Activated CD4-positive, alpha-beta T cell treated with anti-CD3 and anti-CD28 coated beads, Interleukin-2, amount 10 ng/mL, durations not matched to agents 24 days and 14 days (primary cell): ENCODE data around the gene CLASRP. TPM values are rescaled to one million over a fixed set of nuclear protein-coding genes. Genes with fewer than 3 reads are reported as not detected.

Source experiments
- DNase-seq: peaks from one replicate; pipeline ENCODE4 v3.0.0; 2022
- H3K27ac Mint-ChIP-seq: one replicate; pipeline ENCODE4 v1.8.0; 2022; ENCODE audit warnings: mild to moderate bottlenecking, mixed read lengths
- H3K27me3 Mint-ChIP-seq: one replicate; pipeline ENCODE4 v1.8.0; 2022; ENCODE audit warnings: mixed read lengths
- H3K36me3 Mint-ChIP-seq: one replicate; pipeline ENCODE4 v1.8.0; 2022; ENCODE audit warnings: low read depth, mild to moderate bottlenecking, mixed read lengths
- H3K4me1 Mint-ChIP-seq: one replicate; pipeline ENCODE4 v1.8.0; 2021; ENCODE audit warnings: mixed read lengths
- H3K4me3 Mint-ChIP-seq: one replicate; pipeline ENCODE4 v1.8.0; 2022; ENCODE audit warnings: mild to moderate bottlenecking, moderate library complexity, mixed read lengths
- H3K9me3 Mint-ChIP-seq: one replicate; pipeline ENCODE4 v1.8.0; 2021; ENCODE audit warnings: mixed read lengths
- intact Hi-C: fragments of 100-400 bp; cut with micrococcal nuclease; formaldehyde crosslinking; loops from one replicate; pipeline ENCODE4 v1.15.1; 2023
- total RNA-seq: library from RNA; stranded (reverse); gene quantifications from 2 replicates; pipeline ENCODE4 v1.2.3, GENCODE V29; 2022

CLASRP gene
- total RNA-seq, 1 donor from 2014 or later = 111 TPM

DNA sequence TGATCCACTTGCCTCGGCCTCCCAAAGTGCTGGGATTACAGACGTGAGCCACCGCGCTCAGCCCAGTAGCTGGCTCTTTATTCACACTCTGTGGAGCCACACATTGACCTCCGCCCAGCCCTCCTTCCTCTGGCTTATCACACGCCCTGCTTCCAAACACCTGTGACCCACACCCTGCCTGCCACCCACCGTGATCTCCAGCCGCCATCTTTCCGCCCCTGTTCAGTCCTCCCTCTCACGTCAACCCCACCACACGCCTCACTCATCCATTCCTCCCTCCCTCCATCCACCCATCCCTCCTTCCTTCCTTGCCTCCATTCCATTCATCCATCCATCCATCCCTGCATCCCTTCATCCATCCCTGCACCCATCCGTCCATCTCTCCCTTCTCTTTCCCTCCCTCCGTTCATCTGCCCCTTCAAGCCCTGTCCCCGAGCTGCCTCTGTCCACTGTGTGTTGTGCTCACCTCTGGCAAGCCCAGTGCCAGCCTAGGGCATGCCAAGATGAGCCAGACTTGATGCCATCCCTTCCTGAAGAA is 19.8 kb downstream of the CLASRP start:
- H3K36me3 Mint-ChIP-seq = peaks cover 64% of the 10 kb centered on the region
- no peaks in the 10 kb centered on the region for H3K9me3 Mint-ChIP-seq
- no peak overlapping the region for H3K4me3 Mint-ChIP-seq
- DNase-seq = no peak
- no peak overlapping the region for H3K27ac Mint-ChIP-seq
- intact Hi-C loops = loop anchor here (1.0 to 2.0 kb wide), 2 partner anchors 20 to 69 kb away; partner anchors contain the start of gene CLASRP
- no peaks in the 10 kb centered on the region for H3K27me3 Mint-ChIP-seq
- H3K4me1 Mint-ChIP-seq = peaks cover 4% of the 10 kb centered on the region

DNA sequence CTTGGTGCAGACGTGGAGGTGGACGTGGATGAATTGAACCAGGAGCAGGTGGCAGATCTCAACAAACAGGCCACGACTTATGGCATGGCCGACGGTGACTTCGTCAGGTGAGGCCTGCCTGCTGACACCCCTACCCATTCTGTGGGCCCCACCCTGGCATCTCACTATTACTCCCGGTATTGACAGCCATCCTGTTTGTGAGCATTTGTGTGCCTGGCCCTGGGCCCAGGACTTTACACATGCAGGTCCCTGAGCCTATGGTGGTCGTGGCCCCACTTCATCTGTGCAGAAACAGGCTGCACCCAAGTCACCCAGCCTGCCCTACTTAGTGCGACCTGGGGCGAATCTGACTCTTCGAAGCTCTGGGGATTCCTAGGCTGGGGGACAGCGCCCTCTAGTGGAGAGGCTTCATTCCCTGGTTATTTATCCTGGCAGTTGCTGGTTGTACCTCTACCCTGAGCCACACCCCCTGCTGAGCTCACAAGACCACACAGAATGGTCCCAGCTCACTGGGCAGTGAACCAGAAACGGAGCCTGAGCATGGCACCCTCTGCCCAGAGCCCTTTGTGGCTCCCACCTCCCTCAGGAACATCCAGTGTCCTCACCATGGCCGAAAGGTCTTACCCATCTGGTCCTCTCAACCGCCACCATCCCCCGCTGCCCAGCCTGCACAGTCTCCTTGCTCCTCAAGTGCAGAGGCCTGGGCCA is 20.6 kb downstream of the CLASRP start:
- intact Hi-C loops = loop anchor here (1.0 to 2.0 kb wide), 2 partner anchors 21 to 70 kb away; partner anchors contain the start of gene CLASRP
- Mint-ChIP-seq H3K4me3 (no peak overlapping the region), H3K27ac (no peak overlapping the region), H3K36me3 (peaks cover 61% of the 10 kb centered on the region), H3K4me1 (peaks cover 4% of the 10 kb centered on the region), H3K27me3 (no peaks in the 10 kb centered on the region), H3K9me3 (no peaks in the 10 kb centered on the region)
- DNase-seq = peak; percentile 95

DNA sequence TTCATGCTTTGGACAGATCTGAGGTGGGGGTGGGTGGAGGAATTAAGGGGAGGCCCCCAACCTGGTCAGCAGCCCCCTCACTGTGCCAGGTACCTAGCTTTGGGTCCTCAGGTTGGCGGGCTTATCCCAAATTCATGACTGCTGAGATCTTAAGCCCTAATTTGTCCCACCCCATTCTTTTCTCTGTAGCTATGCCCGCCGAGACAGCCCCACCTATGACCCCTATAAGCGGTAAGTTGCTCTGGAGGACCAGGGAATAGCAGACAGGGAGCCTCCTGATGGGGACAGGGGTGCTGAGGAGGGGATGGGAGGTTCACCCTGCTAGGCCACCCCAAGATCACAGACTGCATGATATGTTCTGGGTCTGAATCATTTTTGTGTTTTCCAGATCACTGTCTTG is 23.1 kb downstream of the CLASRP start:
- no peak for DNase-seq
- Mint-ChIP-seq H3K27me3 (no peaks in the 10 kb centered on the region), H3K36me3 (peaks cover 61% of the 10 kb centered on the region), H3K4me1 (peaks cover 4% of the 10 kb centered on the region), H3K27ac (no peak overlapping the region), H3K4me3 (no peak overlapping the region), H3K9me3 (no peaks in the 10 kb centered on the region)
- intact Hi-C loops = no loop called here

DNA sequence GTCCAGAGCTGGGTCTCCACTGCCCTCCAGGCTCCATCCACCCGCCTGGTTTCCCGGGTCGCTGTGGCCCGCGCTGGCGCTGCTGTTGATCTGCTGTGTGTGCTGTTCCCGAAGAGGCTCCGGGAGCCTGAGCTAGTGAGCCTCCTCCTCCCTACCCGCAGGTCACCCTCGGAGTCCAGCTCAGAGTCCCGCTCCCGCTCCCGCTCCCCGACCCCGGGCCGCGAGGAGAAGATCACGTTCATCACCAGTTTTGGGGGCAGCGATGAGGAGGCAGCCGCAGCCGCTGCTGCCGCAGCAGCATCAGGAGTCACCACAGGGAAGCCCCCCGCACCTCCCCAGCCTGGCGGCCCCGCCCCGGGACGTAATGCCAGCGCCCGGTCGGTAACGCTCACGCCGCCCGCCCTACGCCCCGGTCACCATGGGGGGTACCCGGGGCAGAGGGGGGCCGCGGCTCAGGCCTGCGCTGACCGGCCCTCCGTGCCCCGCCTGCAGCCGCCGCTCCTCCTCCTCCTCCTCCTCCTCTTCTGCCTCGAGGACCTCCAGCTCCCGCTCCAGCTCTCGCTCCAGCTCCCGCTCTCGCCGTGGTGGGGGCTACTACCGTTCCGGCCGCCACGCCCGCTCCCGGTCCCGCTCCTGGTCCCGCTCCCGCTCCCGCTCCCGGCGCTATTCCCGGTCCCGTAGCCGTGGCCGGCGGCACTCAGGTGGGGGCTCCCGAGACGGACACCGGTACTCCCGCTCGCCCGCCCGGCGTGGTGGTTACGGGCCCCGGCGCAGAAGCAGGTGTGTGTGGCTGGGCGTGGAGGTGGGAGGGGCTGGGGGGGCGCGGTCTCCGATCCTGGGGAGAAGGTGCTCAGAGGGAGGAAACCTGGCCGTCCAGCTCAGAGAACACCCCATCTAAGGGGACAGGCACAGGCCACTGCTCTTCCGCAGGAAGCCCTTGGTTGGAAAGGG is 25.3 kb downstream of the CLASRP start:
- intact Hi-C loops = no loop called here
- Mint-ChIP-seq H3K27me3 (no peaks in the 10 kb centered on the region), H3K4me1 (peaks cover 4% of the 10 kb centered on the region), H3K27ac (no peak overlapping the region), H3K36me3 (peaks cover 51% of the 10 kb centered on the region), H3K9me3 (no peaks in the 10 kb centered on the region), H3K4me3 (no peak overlapping the region)
- no peak for DNase-seq

DNA sequence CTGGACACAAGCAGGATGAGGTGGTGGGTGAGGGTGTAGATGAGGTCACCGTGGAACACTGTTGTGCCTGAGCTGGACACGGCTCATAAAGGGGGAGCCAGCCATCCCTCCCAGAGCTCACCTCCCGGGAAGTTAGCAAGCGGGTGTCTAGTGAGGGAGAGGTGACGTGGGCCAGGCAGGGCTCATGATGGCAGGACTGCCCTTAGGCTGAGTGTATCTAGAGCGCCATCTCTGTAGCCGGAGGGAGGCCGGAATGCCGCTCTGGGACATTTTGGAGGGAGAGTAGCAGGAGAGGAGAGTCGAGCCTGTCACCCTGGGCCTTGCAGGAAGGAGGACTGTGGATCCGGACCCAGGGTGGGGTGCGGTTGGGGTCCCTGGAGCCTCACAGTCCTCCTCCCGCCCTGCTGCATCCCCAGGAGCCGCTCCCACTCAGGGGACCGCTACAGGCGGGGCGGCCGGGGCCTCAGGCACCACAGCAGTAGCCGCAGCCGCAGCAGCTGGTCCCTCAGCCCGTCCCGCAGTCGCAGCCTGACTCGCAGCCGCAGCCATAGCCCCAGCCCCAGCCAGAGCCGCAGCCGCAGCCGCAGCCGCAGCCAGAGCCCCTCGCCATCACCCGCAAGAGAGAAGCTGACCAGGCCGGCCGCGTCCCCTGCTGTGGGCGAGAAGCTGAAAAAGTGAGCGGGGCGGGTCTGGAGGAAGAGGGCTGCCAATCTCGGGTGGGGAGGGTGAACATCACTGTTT is 28.2 kb downstream of the CLASRP start:
- Mint-ChIP-seq H3K27me3 (no peaks in the 10 kb centered on the region), H3K4me3 (no peak overlapping the region), H3K27ac (no peak overlapping the region), H3K4me1 (no peaks in the 10 kb centered on the region), H3K9me3 (no peaks in the 10 kb centered on the region), H3K36me3 (peaks cover 43% of the 10 kb centered on the region)
- intact Hi-C loops = no loop called here
- DNase-seq = no peak

DNA sequence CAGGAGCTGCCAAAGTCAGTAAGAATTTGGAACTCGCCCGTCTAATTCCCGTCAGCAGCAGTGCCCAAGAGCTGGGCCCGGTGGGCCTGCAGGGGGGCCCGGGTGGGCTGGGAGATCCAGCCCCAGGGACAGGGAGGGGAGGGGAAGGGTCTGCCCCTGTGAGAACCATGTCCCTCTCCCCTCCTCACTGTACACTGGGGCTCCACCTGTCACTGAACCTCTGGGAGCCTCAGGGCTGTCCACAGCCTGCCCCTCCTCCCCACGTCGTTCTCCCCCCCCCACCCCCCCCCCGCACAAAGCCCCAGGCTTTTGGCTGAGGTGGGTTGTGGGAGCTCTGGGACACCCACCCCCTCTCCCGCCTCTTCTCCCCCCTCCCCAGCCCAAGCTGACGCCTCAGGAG is 29.2 kb downstream of the CLASRP start:
- no peaks in the 10 kb centered on the region for H3K9me3 Mint-ChIP-seq
- peaks cover 40% of the 10 kb centered on the region for H3K36me3 Mint-ChIP-seq
- no peak for DNase-seq
- no peak overlapping the region for H3K27ac Mint-ChIP-seq
- no peaks in the 10 kb centered on the region for H3K4me1 Mint-ChIP-seq
- H3K4me3 Mint-ChIP-seq = no peak overlapping the region
- no peaks in the 10 kb centered on the region for H3K27me3 Mint-ChIP-seq
- intact Hi-C loops = no loop called here

DNA sequence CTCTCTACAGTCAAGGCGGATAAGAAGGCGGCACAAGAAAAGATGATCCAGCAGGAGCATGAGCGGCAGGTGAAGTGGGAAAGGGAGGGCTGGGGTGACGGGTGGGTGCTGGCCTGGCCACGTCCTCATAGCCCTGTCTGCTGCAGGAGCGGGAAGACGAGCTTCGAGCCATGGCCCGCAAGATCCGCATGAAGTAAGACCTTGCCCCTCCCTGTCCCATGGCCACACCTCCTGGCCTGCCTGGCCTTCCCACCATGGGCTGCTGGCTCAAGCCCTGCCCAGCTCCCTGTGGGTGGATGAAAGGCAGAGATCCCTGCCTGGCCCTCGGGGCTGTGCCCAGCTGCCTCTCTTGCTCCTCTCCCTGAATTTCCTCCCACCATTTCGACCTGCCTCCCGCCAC is 30.2 kb downstream of the CLASRP start:
- intact Hi-C loops = no loop called here
- Mint-ChIP-seq H3K27me3 (no peaks in the 10 kb centered on the region), H3K4me3 (no peak overlapping the region), H3K36me3 (peaks cover 34% of the 10 kb centered on the region), H3K9me3 (no peaks in the 10 kb centered on the region), H3K27ac (no peak overlapping the region), H3K4me1 (no peaks in the 10 kb centered on the region)
- no peak for DNase-seq

DNA sequence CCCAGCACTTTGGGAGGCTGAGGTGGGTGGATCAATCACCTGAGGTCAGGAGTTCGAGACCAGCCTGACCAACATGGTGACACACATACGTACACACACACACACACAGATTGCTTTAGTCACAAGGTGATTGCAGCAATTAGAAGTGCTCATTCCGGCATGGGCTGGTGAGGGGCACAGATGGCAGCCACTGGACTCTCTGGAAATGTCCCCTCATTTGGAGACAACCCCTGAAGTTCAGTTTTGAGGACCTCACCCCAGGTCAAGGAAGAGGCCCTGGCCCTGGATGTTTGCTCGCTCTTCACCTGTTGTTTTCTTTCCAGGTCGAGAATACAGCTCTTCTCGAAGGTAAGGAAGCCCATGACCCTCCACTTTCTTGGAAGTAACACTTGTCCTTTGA is 31.4 kb downstream of the CLASRP start:
- no peaks in the 10 kb centered on the region for H3K4me1 Mint-ChIP-seq
- H3K27ac Mint-ChIP-seq = no peak overlapping the region
- no peak overlapping the region for H3K4me3 Mint-ChIP-seq
- no peak for DNase-seq
- no peaks in the 10 kb centered on the region for H3K9me3 Mint-ChIP-seq
- intact Hi-C loops = no loop called here
- H3K27me3 Mint-ChIP-seq = no peaks in the 10 kb centered on the region
- H3K36me3 Mint-ChIP-seq = peaks cover 28% of the 10 kb centered on the region

DNA sequence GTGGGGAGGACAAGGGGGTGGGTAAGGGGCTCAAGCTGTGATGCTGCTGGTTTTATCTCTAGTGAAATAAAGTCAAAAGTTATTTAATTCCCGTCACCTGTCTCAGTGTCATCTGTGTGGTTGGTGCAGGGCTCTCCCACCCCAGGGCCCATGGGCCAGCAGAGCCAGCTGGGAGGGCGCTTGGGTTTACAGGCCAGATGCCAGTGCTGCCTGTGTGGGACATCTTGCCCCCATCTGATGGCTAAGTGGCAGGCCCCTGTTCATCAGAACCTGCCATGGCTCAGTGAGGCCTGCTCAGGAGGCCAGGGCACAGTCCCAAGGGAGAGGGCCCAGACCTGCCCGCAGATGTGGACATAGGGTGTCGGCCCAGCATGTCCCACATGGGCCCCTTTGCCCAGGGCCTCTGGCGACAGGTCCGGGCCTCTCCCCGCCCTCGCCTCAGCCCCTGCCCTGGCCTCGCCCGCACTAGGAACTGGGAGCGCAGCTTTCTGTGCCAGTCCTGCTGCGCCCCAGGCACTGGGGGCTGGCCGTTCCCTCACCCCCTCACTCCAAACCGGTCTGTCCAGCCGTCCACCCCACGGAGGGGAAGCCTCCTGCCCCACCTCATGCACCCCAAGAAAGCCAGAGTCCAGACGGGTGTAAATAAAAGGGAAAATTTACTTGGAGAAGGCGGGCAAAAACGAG is 32.2 kb downstream of the CLASRP start:
- DNase-seq = no peak
- no peaks in the 10 kb centered on the region for H3K9me3 Mint-ChIP-seq
- peaks cover 24% of the 10 kb centered on the region for H3K36me3 Mint-ChIP-seq
- no peaks in the 10 kb centered on the region for H3K27me3 Mint-ChIP-seq
- H3K27ac Mint-ChIP-seq = no peak overlapping the region
- intact Hi-C loops = no loop called here
- no peak overlapping the region for H3K4me3 Mint-ChIP-seq
- H3K4me1 Mint-ChIP-seq = no peaks in the 10 kb centered on the region

DNA sequence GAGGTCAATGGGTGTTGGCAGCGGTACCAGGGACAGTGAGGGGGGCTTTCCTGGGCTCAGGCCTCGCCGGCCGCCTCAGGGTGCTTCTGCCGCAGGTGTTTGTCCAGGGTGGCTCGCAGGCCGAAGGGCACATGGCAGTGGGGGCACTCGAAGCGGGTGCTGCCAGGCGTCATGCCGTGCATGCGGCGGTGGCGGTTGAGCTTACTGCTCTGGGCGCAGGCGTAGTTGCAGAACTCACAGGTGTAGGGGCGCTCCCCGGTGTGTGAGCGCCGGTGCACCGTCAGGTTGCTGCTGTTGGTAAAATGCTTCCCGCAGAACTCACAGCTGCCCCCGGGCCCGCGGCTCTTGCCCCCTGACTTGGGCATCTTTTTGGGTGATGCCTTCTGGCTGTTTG is 32.7 kb downstream of the CLASRP start:
- H3K27ac Mint-ChIP-seq = no peak overlapping the region
- intact Hi-C loops = no loop called here
- no peak for DNase-seq
- no peak overlapping the region for H3K4me3 Mint-ChIP-seq
- peaks cover 24% of the 10 kb centered on the region for H3K36me3 Mint-ChIP-seq
- no peaks in the 10 kb centered on the region for H3K9me3 Mint-ChIP-seq
- peaks cover 1% of the 10 kb centered on the region for H3K4me1 Mint-ChIP-seq
- H3K27me3 Mint-ChIP-seq = no peaks in the 10 kb centered on the region

DNA sequence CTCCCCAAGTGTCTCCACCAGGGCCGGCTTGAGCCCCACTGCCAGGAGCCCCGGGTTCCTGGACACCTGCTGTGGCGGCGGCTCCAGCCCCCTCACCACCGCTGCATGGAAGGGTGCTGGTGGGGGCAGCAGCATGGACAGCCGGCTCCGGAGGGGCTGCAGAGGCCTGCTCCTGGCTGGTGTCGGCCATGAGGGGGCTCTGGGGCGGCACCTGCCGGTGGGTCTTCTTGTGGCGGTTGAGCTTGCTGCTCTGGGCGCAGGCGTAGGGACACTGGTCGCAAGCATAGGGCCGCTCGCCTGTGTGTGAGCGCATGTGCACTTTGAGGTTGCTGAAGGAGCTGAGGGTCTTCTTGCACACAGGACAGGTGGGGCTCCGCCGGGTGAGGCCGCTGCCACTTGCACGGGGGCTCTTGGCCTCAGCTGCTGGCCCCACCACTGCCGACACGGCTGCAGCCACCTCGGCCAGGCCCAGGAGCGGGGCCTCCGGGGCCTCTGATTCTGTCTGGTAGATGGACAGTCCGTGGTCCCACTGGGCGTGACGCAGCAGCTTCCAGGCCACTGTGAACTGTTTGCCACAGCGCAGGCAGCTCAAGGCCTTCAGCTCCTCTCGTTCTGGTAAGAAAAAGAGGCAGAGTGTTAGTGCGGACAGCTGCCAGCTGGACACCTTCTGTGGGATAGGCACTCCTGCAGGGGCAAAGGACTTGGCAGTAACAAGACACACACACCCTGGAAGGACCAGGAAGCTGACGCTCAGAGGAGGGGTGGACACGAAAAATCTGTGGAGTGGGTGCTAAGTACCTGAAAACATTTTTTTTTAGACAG is 33.3 kb downstream of the CLASRP start:
- DNase-seq = peak; percentile 57
- no peaks in the 10 kb centered on the region for H3K9me3 Mint-ChIP-seq
- intact Hi-C loops = no loop called here
- no peak overlapping the region for H3K4me3 Mint-ChIP-seq
- H3K4me1 Mint-ChIP-seq = peaks cover 8% of the 10 kb centered on the region
- H3K27ac Mint-ChIP-seq = no peak overlapping the region
- peaks cover 24% of the 10 kb centered on the region for H3K36me3 Mint-ChIP-seq
- H3K27me3 Mint-ChIP-seq = no peaks in the 10 kb centered on the region

DNA sequence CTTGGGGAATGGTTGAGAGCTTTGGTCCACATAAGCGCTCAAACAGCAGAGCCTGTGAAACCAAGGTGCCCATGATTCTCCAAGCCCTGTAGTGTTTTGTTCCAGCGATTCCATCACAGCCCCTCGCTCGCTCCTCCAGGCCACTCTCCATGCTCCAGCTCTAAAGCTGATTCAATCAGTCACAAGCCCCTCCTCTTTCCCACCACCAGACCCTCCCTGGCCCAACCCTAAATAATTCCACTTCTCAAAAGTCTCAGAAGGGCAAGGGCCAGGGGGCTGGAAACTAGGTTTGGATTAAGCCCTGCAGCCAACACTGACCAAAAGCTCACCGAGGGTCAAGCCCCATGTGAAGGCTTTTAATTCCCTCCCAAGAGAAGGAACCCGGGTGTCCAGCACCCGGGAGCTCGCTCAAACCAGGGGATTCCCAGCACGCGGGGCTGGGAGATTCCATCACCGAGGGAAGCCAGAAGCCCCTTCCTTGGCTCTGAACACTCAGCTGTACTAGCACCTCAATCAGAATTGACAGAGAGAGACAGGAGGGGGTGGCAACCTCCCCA is 36.0 kb downstream of the CLASRP start:
- H3K36me3 Mint-ChIP-seq = peaks cover 14% of the 10 kb centered on the region
- H3K27ac Mint-ChIP-seq = peak overlapping the region; percentile 49
- H3K27me3 Mint-ChIP-seq = no peaks in the 10 kb centered on the region
- DNase-seq = no peak
- peaks cover 16% of the 10 kb centered on the region for H3K4me1 Mint-ChIP-seq
- H3K4me3 Mint-ChIP-seq = peak overlapping the region; percentile 86
- no peaks in the 10 kb centered on the region for H3K9me3 Mint-ChIP-seq
- intact Hi-C loops = loop anchor here (5.0 kb wide), 2 partner anchors 73 to 1308 kb away; partner anchors contain the start of gene RELB
